Common myeloid progenitor, CD34-positive (primary cell): ENCODE data around the gene ANKRD18A.
A peak's percentile ranks its signal among the peaks of the same experiment; 100 is the strongest.

Experiments used
- CTCF ChIA-PET: fragments of 350-600 bp; sonication (Branson Sonifier 250); formaldehyde crosslinking; loops from one replicate; lab custom pipeline; 2021; ENCODE audit warnings: antibody characterized with exemption; lab: Charles Lee
- POLR2A ChIA-PET: fragments of 350-600 bp; sonication (Branson Sonifier 250); formaldehyde crosslinking; loops from one replicate; lab custom pipeline; 2021; ENCODE audit warnings: antibody characterized with exemption; lab: Charles Lee
- DNase-seq, 3 donors: peaks; one replicate each; pipeline versions ENCODE4 v3.0.0 to v3.0.0-alpha.2; 2013
- H3K27ac ChIP-seq, 2 experiments: 1 replicate in 1 of 2; 2 replicates in 1 of 2; pipeline ENCODE4 v1.7.0; 2013; ENCODE audit warnings: inconsistent platforms in 2 of 2, low read length in 2 of 2, mild to moderate bottlenecking in 2 of 2, low read depth in 1 of 2, moderate library complexity in 1 of 2; ENCODE audit not compliant: severe bottlenecking in 2 of 2, insufficient read depth in 1 of 2, poor library complexity in 1 of 2
- H3K27me3 ChIP-seq, 5 experiments: replicated peaks in 2 of 5; 1 replicate in 3 of 5; 2 replicates in 2 of 5; pipeline versions ENCODE4 v1.6.1 to v1.7.0; 2013; ENCODE audit warnings: low read length in 4 of 5, mild to moderate bottlenecking in 2 of 5, moderate library complexity in 2 of 5, inconsistent platforms in 1 of 5; ENCODE audit not compliant: insufficient read depth in 5 of 5, control insufficient read depth in 4 of 5
- H3K36me3 ChIP-seq, 4 experiments: 1 replicate in 2 of 4; 2 replicates in 2 of 4; pipeline versions ENCODE4 v1.6.1 to v1.7.0; 2013; ENCODE audit warnings: low read length in 3 of 4, control low read depth in 1 of 4, mild to moderate bottlenecking in 1 of 4; ENCODE audit not compliant: control insufficient read depth in 4 of 4, insufficient read depth in 4 of 4
- H3K4me1 ChIP-seq, 4 experiments: 1 replicate in 3 of 4; 2 replicates in 1 of 4; pipeline versions ENCODE4 v1.6.1 to v1.7.1; 2013; ENCODE audit warnings: low read length in 3 of 4, mild to moderate bottlenecking in 3 of 4, control low read depth in 1 of 4, inconsistent platforms in 1 of 4, moderate library complexity in 1 of 4; ENCODE audit not compliant: control insufficient read depth in 4 of 4, insufficient read depth in 4 of 4; ENCODE audit errors: control extremely low read depth in 1 of 4
- H3K4me3 ChIP-seq, 7 experiments: 1 replicate in 4 of 7; 2 replicates in 3 of 7; pipeline versions ENCODE4 v1.5.1 to v1.7.0; 2013; ENCODE audit warnings: mild to moderate bottlenecking in 7 of 7, low read length in 6 of 7, moderate library complexity in 6 of 7, inconsistent platforms in 2 of 7, low read depth in 2 of 7, control low read depth in 1 of 7; ENCODE audit not compliant: insufficient read depth in 4 of 7, control insufficient read depth in 1 of 7; ENCODE audit errors: extremely low read depth in 1 of 7
- H3K9me3 ChIP-seq, 5 experiments: 1 replicate in 4 of 5; 2 replicates in 1 of 5; pipeline versions ENCODE4 v1.6.1 to v1.7.1; 2013; ENCODE audit warnings: low read length in 4 of 5, mild to moderate bottlenecking in 2 of 5, inconsistent platforms in 1 of 5, low read depth in 1 of 5, moderate library complexity in 1 of 5; ENCODE audit not compliant: control insufficient read depth in 4 of 5, insufficient read depth in 2 of 5; ENCODE audit errors: control extremely low read depth in 1 of 5
- WGBS: methylation state at CpG from one replicate; pipeline ENCODE4 v1.1.5; 2013; ENCODE audit not compliant: insufficient coverage; 5-methylcytosine and 5-hydroxymethylcytosine counted together

The ANKRD18A gene

GRCh38 chr9:38642951-38643814 lies 22.8 kb upstream of the ANKRD18A start:
- ChIA-PET CTCF (interaction anchor here (1.0 to 1.7 kb wide), 5 partner anchors 9 to 231 kb away, joined by 3 to 10 read pairs (median 3); no protein-coding TSS in a partner anchor), POLR2A (interaction anchor here (0.7 kb wide), 1 partner anchor 1178 kb away, joined by 3 read pairs; the partner anchor contains the start of gene ZBTB5)
- H3K9me3 ChIP-seq: no peaks in the 10 kb centered on the region
- H3K4me1 ChIP-seq: no peaks in the 10 kb centered on the region
- WGBS: 91% methylated on average over 16 of the region's 18 CpGs
- H3K4me3 ChIP-seq: no peak overlapping the region
- no peak overlapping the region for H3K27ac ChIP-seq
- no peak for DNase-seq
- no peaks in the 10 kb centered on the region for H3K36me3 ChIP-seq
- H3K27me3 ChIP-seq: peaks cover 0 to 2% (median 0%) of the 10 kb centered on the region in 5 experiments

GRCh38 chr9:38641985-38642864 lies 21.8 kb upstream of the ANKRD18A start:
- H3K27me3 ChIP-seq: peaks cover 0 to 3% (median 0%) of the 10 kb centered on the region in 5 experiments
- H3K4me3 ChIP-seq: no peak overlapping the region
- H3K9me3 ChIP-seq: no peaks in the 10 kb centered on the region
- no peaks in the 10 kb centered on the region for H3K36me3 ChIP-seq
- ChIA-PET POLR2A (no interaction called here), CTCF (interaction anchor here (0.8 to 1.7 kb wide), 6 partner anchors 8 to 230 kb away, joined by 3 to 10 read pairs (median 3); no protein-coding TSS in a partner anchor)
- H3K27ac ChIP-seq: no peak overlapping the region
- peak; percentile 27 to 54 (median 51) for DNase-seq
- 70% methylated on average over 12 of the region's 12 CpGs for WGBS
- H3K4me1 ChIP-seq: no peaks in the 10 kb centered on the region

GRCh38 chr9:38641142-38641541 lies 20.7 kb upstream of the ANKRD18A start:
- 97% methylated on average over 7 of the region's 9 CpGs for WGBS
- POLR2A ChIA-PET: no interaction called here
- no peak for DNase-seq
- Histone ChIP-seq H3K27ac (no peak overlapping the region), H3K9me3 (no peaks in the 10 kb centered on the region), H3K36me3 (no peaks in the 10 kb centered on the region), H3K27me3 (peaks cover 0 to 6% (median 2%) of the 10 kb centered on the region in 5 experiments), H3K4me1 (no peaks in the 10 kb centered on the region), H3K4me3 (no peak overlapping the region)
- CTCF ChIA-PET: interaction anchor here (1.0 kb wide), 1 partner anchor 35 kb away, joined by 3 read pairs; no protein-coding TSS in a partner anchor

GRCh38 chr9:38639577-38639940 lies 19.2 kb upstream of the ANKRD18A start:
- CTCF ChIA-PET: no interaction called here
- Histone ChIP-seq H3K27me3 (peaks cover 0 to 7% (median 2%) of the 10 kb centered on the region in 5 experiments), H3K4me3 (no peak overlapping the region), H3K36me3 (no peaks in the 10 kb centered on the region), H3K4me1 (no peaks in the 10 kb centered on the region), H3K9me3 (no peaks in the 10 kb centered on the region), H3K27ac (no peak overlapping the region)
- 94% methylated on average over 4 of the region's 6 CpGs for WGBS
- POLR2A ChIA-PET: no interaction called here
- no peak for DNase-seq

GRCh38 chr9:38638881-38639576 lies 18.6 kb upstream of the ANKRD18A start:
- Histone ChIP-seq H3K4me1 (no peaks in the 10 kb centered on the region), H3K9me3 (no peaks in the 10 kb centered on the region), H3K4me3 (no peak overlapping the region), H3K27ac (no peak overlapping the region), H3K36me3 (no peaks in the 10 kb centered on the region), H3K27me3 (peaks cover 0 to 11% (median 2%) of the 10 kb centered on the region in 5 experiments)
- no peak for DNase-seq
- POLR2A ChIA-PET: no interaction called here
- CTCF ChIA-PET: no interaction called here
- 83% methylated on average over 3 of the region's 6 CpGs for WGBS

- no peak for DNase-seq
- H3K9me3 ChIP-seq: no peaks in the 10 kb centered on the region
- H3K4me3 ChIP-seq: no peak overlapping the region
- H3K4me1 ChIP-seq: no peaks in the 10 kb centered on the region
- CTCF ChIA-PET: interaction anchor here (1.0 kb wide), 1 partner anchor 9 kb away, joined by 3 read pairs; no protein-coding TSS in a partner anchor
- no peaks in the 10 kb centered on the region for H3K36me3 ChIP-seq
- POLR2A ChIA-PET: interaction anchor here (0.6 kb wide), 1 partner anchor 971 kb away, joined by 3 read pairs; no protein-coding TSS in a partner anchor
- no peak overlapping the region for H3K27ac ChIP-seq
- peaks cover 0 to 23% (median 3%) of the 10 kb centered on the region in 5 experiments for H3K27me3 ChIP-seq
- WGBS: 81% methylated on average over 2 of the region's 3 CpGs
Observed at GRCh38 chr9:38634315-38634714, 13.9 kb upstream of the ANKRD18A start.
